Skin epidermis (tissue), 12 donors: Measurements from ENCODE around the gene BACH2.

Experiments
- H3K27ac ChIP-seq, 21 experiments: fragments of 200-600 bp; sonication (generic) in 11 of 21; one replicate each; pipeline ENCODE4 v1.5.0; 2020; ENCODE audit warnings: mild to moderate bottlenecking in 3 of 21, inconsistent platforms in 2 of 21, moderate library complexity in 2 of 21
- H3K4me3 ChIP-seq, 7 experiments: fragments of 200-600 bp; sonication (generic) in 2 of 7; one replicate each; pipeline ENCODE4 v1.5.0; 2020; ENCODE audit warnings: inconsistent platforms in 2 of 7, mild to moderate bottlenecking in 2 of 7, moderate library complexity in 1 of 7

The BACH2 gene

GRCh38 chr6:90028066-90028778, 268.4 kb downstream of the BACH2 start:
- no peak overlapping the region for H3K27ac ChIP-seq
- no peak overlapping the region for H3K4me3 ChIP-seq

GRCh38 chr6:90026216-90026615, 270.4 kb downstream of the BACH2 start:
- H3K27ac ChIP-seq: peak overlapping the region in 3 of 21 experiments; percentile 24 to 35 (median 34)
- no peak overlapping the region for H3K4me3 ChIP-seq

DNA sequence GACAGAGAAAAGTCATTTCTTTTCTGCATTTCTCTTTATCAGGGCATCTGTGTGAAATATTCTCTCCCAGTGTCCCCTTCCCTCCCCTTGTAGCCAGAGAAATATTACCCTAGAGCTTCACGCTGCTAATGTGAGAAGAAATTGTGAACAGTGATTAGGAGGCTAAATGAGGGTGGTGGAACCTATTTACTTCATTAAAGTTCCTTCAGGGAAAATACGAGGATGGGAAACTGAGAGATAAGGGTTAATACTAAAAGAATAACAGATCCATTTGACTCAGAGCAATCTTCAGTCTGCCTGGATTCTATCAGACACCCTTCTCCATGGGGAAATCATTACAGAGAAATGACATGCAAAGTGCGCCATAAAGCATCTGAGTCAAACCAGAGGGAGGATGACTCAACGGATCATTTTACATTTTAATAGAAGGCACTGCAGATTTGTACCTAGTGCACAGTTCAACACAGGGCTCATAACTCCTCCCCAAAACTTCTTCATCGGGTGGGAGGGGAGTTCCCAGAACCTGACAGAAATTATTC, 271.1 kb downstream of the BACH2 start:
- Histone ChIP-seq H3K27ac (peak overlapping the region in 5 of 21 experiments; percentile 30 to 68 (median 34)), H3K4me3 (no peak overlapping the region)

DNA sequence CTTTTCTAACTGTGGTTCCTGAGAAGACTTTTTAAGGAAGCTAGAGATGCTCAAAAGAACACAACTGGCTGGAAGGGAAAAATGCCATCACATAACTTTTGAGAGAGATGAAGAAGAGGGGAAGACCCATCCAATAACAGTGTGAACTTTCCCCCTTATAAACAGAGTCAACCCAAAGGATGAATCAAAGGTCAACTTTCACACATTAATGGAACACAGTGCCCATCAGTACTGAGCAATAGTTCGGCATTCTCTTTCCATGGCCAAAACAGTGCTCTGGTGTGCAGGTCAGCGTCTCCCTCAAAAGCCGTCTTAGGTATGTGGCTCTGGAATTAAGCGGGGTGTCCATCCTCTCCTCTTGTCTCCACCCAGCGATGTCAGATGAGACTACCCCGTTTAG, 272.0 kb downstream of the BACH2 start:
- H3K4me3 ChIP-seq: no peak overlapping the region

DNA sequence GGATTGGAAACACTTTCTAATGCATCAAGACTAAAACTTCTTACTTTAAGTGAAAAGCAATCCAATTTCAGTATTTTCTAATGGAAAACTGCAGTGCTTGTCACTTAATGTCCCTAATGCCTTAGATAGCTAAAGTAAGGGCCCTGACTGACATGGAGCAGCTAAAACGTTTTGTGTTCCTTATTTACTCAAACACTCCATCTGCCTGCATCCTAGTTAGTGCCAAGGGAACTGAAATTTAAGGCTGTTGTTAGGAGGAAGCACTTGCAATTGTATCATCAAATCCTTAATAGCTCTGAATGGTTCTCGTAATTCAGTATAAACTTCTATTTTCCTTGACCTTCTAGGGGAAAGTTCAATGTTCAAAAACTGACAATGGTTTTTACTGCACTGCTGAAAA, 274.9 kb downstream of the BACH2 start:
- no peak overlapping the region for H3K4me3 ChIP-seq

More for the DNA sequence above, 272.0 kb downstream of the BACH2 start:
- H3K27ac ChIP-seq: no peak overlapping the region

GRCh38 chr6:90020746-90021145, 275.9 kb downstream of the BACH2 start:
- no peak overlapping the region for H3K27ac ChIP-seq
- no peak overlapping the region for H3K4me3 ChIP-seq

More for the DNA sequence above, 274.9 kb downstream of the BACH2 start:
- no peak overlapping the region for H3K27ac ChIP-seq

DNA sequence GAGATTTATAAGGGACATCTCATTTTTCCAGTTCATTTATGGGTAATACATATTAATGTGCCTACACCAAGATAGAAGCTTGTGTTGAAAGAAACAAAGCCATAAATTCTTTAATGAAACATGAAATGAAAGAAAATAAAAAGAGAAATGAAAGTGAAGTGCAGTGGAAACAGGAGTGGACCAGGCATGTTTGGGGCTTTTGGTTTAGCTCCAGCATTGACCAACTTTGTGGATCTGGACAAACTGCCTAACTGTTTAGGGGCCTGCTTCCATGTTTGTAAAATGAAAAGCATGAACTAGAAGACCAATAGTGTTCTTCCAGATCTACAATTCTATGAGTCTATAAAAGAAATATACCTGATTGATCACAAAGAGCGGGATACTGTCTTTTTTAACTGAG, 277.4 kb downstream of the BACH2 start:
- Histone ChIP-seq H3K27ac (no peak overlapping the region), H3K4me3 (no peak overlapping the region)

- no peak overlapping the region for H3K4me3 ChIP-seq
Measured at GRCh38 chr6:90015883-90016282, 280.8 kb downstream of the BACH2 start.

DNA sequence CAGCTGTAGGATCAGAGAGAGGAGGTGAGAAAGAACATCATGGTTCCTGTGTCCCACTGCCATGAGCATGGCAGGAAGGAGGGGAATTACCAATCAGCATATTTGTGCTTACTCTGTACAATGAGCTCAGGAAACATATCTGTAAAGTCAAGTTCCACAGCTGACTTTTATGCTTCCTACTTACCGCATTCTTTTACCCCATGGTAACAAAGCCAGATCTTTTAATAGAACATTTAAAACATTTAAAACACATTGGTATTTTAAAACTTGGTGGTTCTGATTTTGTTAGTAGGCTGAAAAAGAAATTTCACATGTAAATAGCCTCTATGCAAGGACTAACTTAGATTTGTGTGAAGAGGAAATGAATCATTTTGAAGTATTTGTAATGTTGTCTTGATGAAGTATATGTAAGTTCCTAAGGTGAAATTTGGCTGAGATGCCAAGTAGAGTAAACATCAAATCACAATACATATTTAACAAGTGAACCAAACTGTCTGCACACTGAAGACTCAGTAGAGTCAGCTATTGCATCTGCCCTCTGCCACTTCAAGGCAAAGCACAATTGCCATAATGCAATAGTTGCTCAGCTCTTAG, 287.6 kb downstream of the BACH2 start:
- Histone ChIP-seq H3K4me3 (no peak overlapping the region), H3K27ac (peak overlapping the region in 3 of 21 experiments; percentile 27 to 50 (median 32))

More at GRCh38 chr6:90015883-90016282, 280.8 kb downstream of the BACH2 start:
- no peak overlapping the region for H3K27ac ChIP-seq

DNA sequence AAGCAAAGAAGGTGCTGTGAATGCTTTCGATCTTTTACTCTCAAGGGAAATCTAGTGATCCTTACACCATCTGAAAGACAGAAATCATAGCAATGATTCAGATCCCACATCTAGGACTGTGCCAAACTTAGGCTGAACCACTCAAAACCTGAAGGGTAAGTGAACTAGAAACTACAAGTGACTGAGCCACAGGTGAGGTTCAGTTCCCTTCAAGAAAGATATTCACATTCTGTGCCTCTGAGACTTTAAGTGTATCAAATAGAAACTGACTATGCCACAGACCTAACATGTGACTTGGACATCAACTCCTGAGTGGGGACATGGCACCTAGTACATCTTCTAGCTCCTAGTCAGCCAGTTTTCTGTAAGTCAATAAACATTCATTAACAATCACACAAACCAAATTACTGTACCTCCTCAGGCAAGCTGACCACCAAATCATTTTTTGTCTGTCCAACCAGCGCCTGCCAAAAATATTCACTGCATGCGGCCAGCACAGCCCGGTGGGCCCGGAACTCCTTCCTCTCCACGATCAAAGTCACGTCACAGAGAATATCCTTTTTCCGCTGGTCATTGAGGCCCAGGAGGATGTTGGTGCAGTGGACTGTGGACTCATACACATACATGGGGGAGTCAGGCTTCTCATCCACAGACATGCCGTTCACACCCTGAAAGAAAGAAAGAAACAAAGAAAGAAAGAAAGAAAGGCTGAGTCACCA, 288.3 kb downstream of the BACH2 start:
- Histone ChIP-seq H3K27ac (peak overlapping the region in 3 of 21 experiments; percentile 27 to 50 (median 32)), H3K4me3 (no peak overlapping the region)

DNA sequence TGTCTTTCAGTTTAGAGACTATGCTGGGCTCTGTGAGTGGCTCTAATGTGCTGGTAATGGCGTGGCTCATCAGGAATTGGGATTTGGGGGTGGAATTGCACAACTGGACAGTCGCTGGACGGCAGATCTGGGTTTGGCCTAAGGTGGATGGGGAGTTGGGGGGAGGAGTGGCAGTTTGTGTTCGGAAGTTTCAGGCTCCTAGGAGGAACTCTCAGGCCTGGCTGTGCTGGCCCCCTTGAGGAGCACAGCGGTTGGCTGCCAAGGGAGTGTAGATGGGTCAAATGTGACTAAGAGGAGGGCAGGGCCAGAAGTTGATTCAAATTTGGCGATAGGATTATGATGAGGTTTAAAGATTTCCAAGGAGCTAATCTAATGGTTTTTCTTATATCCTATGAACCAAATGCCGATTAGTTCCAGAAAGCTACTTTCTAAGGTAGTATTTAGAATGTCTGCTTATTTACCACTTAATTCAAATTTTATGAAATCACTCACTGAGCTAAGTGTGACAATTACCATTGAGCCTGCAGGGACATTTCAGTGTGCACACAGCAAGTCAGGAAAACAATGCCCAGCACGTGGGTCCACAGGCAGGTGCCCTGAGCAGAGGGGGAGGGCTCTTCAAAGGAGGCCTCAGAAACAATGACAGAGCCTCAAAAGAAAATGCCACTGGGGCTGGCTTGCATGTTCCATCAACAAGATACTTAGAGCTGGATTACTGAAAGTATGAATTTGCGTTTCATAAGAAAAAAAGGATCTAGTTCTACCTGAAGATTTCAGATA, 291.4 kb downstream of the BACH2 start:
- Histone ChIP-seq H3K27ac (no peak overlapping the region), H3K4me3 (no peak overlapping the region)

GRCh38 chr6:90004511-90004910, 292.1 kb downstream of the BACH2 start:
- Histone ChIP-seq H3K27ac (peak overlapping the region in 3 of 21 experiments; percentile 22 to 56 (median 33)), H3K4me3 (no peak overlapping the region)

DNA sequence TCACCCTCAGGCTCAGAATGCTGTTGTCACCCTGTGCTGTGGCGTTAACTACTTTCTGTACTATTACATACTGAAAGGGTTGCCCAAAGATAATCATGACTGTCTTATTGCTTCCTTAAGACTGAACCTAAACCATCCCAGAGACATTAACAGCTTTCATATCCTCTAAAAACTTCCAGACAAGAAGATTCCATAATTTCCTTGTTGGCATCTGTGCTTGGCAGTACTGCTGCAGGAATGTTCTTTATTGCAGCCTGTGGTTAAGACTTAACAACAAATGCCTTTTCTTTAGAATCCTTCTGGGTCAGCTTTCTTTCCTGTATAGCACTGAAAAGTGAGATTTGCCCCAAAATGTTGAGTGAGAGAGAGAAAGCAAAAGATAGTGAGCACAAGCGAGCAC, 292.7 kb downstream of the BACH2 start:
- Histone ChIP-seq H3K4me3 (no peak overlapping the region), H3K27ac (peak overlapping the region in 5 of 21 experiments; percentile 9 to 56 (median 33))

GRCh38 chr6:90003069-90003795, 293.4 kb downstream of the BACH2 start:
- no peak overlapping the region for H3K4me3 ChIP-seq
- peak overlapping the region in 2 of 21 experiments; percentile 51 to 56 for H3K27ac ChIP-seq

DNA sequence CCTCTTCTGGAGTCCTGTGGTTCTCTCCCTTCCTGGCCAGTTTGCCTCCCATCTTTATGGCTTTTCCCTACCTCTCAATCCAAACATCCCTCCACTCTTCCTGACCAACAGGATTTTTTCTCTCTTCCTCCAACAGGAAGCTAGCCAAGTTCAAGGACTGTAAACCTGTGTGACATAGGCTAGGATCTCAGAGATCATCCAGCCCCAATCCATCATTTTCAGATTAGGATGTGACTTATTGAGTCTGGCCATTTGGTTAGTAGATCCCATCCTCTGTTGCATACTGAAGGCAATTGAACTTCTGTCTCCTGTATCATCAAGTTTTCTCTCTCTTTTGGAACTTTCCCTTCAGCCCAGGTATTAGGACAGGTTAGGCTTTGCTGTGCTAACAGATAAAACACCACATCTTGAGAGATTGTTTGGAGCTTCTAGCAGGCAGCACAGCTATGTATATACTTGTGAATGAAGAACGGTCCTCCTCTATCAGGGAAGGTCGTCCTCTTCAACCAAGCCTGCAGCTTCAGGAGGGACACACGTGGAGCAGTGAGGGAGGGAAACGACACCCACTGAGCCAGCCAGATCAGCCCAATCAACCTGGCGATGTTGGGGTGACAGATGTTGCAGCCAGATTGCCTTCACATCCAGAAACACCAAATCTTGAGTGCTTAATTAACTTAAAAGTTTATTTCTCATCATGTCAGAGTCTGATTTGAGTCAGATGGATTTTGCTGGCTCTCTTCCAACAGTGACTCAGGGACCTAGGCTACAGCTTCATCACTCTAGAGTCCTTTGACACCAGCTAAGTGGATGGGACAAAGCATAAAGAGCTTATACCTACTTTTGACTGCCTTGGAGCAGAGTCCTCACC, 295.5 kb downstream of the BACH2 start:
- no peak overlapping the region for H3K4me3 ChIP-seq
- peak overlapping the region in 16 of 21 experiments; percentile 12 to 79 (median 36) for H3K27ac ChIP-seq

GRCh38 chr6:89999945-90000825, 296.5 kb downstream of the BACH2 start:
- peak overlapping the region in 17 of 21 experiments; percentile 12 to 79 (median 43) for H3K27ac ChIP-seq

GRCh38 chr6:89999154-89999553, 297.5 kb downstream of the BACH2 start:
- no peak overlapping the region for H3K4me3 ChIP-seq

More at GRCh38 chr6:89999945-90000825, 296.5 kb downstream of the BACH2 start:
- H3K4me3 ChIP-seq: no peak overlapping the region

More at GRCh38 chr6:89999154-89999553, 297.5 kb downstream of the BACH2 start:
- peak overlapping the region in 4 of 21 experiments; percentile 2 to 42 (median 37) for H3K27ac ChIP-seq
